ENCODE results near the gene BRAT1.

Gene BRAT1

DNA sequence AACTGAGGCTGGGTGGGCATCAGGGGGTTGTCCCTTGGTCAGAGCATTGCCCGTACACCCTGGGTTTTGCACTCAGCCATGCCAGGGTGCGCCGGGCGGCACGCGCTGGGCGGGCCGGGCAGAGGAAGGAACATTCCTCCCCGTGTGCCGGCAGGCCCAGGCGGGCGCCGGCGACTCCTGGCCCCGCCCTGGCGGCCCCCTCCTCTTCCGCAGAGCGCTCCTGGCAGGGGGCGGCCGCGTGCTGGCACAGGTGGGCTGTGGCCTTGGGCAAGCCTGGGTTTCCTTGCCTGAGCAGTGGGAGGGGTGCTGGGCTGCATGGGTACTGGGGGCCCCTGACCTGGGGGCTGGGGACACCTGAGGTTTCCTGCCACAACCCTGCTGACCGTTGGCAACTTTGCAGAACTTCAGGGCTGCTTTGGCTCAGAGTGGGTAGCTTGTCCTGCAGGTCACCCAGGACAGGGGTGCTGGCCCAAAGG, 31.8 kb downstream of the BRAT1 start:
- DNase-seq (ENCODE audit: low spot score) = no peak

DNA sequence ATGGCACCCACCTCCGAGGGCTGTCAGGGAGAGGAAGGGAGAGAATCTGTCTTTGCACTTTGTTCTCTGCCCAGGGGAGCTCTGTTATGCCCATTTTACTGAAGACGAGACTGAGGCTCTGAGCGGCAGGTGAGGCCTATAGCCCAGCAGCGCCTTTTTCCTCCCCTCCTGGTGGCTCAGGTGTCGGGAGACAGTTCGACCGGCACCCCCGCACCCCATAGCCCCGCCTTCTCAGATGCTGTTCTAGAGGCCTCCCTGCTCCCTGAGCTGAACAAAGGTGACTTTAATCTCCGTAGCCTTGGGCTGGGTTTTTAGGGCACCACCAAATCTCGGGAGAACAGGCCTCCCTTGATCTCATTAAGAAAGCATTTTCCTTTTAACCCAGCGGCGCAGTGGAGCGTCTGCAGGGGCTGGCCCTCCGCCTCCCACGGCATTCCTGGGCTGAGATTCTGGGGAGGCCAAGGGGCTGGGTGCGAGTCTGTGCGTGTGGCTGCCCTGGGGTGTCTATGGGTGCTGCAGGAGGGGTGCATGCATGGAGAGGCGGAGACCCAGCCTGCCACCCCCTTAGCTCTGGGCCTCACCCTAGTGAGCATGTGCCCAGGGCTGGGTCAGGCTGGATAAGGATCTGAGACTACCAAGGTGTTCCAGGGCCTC, 32.4 kb downstream of the BRAT1 start:
- no peak for DNase-seq (ENCODE audit: low spot score)

DNA sequence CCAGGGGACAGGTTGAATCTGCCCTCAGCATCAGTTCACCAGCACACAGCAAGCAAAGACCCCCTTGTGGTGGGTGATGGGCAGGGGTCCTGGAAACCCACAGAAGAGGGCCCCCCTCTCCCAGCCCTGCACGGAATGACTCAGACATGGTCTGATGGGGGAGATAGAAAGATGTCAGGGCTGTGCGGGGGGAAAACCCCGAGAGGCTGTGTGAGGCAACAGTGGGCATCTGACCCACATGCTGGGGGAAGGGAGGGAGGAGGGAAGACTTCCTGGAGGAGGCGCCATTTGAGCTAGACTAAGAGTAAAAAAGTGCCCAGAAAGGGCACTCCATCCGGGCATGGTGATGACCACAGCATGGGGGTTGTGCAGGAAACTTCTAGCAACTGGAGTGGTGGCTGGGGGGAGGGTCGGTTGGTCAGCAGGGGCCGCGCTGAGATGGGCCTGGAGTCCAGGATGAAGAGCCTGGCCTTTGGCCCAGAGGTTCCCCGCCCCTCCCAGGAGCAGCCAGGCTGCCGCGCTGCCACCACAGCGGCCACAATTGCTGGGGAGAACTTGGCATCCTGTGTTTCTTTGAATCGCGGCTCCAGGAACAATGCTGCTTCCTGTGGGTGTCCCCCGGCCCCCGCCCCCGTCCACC, 33.3 kb downstream of the BRAT1 start:
- no peak for DNase-seq (ENCODE audit: low spot score)

DNA sequence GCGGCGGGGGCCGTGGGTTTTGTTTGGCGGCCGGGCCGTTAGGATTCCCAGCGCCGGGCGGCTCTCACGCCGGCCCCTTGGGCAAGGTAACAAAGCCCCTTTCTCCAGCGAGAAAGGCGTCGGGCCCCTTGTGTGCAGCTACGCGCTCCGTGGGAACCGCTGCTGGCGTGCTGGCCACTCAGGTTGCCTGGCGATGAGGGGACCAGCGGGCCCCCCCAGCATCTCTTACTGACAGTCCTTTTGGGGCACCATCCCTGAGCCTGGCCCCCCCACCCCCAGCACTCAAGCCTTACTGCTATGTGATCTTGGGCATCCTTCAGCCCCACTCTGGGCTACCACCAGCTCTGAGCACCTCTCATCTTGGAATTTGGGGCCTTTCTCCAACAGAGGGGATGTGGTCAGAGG, 34.0 kb downstream of the BRAT1 start:
- no peak for DNase-seq (ENCODE audit: low spot score)

DNA sequence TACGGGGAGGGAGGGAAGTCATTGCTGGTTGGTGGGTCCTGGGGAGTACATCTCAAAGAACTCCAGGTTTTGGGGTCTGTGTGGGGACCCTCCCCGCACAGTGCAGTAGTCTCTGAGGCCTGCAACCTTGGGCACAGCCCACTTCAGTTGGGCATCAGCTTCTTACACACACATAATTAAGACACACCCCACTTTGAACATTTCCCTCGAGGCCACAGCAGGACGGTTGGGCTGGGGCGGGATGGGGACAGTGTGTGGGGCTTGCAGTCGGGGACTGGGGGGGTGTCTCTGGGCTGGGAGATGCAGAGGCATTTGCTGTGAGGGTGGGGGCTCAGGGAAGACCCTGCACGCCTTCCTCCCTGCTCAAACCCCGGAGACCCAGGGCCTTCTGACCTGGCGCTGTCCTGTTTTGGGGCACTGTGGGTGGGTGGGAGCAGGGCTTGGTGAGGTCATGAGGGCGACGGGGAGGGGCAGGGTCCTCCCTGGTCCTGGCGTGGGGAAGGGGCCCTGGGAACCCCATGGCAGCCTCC, 34.5 kb downstream of the BRAT1 start:
- no peak for DNase-seq (ENCODE audit: low spot score)

DNA sequence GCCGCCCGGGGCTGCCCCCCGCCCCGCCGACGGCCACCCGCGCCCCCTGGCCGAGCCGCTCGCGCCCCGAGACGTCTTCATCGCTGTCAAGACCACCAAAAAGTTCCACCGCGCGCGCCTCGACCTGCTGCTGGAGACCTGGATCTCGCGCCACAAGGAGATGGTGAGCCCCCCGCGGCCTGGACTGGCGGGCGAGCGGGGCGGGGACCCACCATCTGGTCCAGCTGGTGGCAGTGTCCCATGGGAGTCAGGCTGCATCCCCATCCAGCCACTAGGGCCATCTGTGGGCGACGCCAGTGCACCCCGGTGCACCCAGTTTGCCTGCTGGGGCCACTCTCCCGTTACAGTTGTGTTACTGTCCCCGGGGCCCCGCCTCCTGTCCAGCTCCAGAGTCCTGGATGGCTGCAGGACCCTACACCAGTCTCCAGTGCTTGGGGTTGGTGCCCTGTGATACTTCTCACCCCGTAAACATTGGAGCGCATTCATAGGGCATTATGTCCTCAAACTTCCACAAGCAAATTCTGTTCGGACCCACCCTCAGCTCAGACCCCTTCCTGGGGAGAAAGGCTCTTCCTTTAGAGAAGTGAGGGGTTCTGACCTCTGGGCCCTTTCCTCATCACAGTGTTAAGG, 35.1 kb downstream of the BRAT1 start:
- DNase-seq (ENCODE audit: low spot score) = no peak

DNA sequence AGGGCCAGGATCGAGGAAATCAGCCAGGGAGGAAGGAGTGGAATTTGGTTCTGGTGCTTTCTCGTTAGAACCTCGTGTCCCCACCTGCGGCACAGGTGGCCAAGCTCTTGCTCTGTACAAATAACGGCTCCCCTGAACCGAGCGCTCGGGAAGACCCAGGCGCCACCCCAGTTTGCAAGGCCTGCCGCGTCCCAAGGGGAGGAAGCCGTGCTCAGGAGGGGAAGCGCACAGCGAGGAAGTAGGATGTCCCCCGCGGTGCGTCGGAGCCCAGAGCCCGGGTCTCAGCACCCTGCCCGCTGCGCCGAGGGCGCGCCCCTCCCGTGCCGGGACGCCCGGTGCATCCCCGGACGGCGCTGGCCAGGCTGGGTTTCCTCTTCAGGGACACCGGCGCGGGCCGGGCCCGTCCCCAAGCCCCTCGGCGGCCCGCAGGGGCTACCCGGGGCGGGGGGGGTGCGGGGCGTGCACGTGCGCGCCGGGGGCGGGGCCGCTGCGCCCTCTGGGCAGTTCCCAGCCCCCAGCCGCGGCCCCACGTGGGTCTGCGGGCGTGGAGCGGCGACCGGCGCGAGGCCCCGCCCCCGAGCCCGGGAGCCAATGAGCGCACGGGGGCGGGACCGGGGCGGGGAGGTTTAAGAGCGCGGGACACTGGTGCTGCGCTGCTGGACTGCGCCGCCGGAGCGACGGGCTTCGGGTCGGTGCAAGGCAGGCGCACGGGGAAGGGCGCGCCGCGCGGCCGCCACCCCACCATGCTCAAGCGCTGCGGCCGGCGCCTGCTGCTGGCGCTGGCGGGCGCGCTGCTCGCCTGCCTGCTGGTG, 36.0 kb downstream of the BRAT1 start, which contains the start of gene LFNG:
TSS of gene LFNG (plus strand) at position 656 of the 812 bp plus-strand sequence. CDS start at position 744, 88 bp downstream.
- peak; percentile 91 for DNase-seq (ENCODE audit: low spot score)

DNA sequence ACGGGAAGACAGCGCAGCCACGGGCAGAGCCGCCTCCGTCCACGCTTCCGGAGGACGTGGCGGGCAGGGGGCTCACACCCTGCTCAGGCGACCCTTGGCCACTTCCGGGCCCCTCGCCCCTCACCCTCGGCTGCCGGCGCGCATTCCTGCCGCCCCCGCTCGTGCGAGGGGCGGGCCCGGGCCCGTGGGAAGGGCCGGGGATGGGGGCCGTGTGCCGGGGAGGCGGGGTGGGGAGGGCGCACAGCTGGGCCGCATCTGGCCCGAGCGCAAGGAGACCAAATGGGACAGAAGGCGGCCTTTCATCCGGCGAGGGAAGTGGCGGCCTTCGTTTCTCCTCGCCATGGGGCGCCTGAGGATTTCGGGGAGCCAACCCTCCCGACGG, 36.6 kb downstream of the BRAT1 start:
- DNase-seq (ENCODE audit: low spot score) = no peak

DNA sequence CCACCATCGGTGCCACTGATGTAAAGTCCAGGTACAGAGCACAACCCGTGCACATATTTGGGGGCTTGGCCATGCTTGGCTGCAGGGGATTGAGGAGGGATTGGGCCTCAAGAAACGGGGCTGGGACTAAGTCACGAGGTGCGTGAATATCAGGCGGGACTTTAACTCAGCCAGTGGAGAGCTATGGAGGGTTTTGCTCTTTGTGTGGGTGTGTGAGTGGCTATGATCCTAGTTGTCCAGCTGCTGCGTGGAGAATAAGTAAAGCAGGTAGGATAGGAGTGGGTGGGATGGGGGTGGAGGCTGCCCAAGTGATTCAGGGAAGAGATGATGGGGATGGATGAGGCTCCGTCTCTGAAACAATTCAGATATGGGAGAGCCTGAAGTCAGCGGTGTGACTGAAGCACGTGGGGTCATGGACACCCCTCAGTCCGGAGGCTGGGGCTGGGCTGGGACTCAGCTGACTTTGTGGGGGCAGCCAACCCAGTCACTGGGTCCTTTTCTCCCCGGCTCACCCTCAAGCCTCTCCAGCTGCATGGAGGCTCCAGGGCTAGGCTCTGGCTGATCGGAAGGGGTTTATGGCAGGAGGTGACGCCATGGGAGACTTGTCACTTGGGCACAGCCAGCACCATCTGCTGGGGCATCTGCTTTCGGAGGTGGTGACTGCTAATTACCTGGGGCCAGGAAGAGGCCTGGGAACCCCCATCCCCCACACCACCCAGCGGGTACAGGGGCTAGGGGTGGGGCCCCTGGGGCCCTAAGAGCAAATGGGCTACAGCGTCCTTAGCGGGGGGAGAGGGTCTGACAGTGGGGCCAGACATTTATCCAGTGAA, 37.4 kb downstream of the BRAT1 start:
- DNase-seq (ENCODE audit: low spot score) = no peak

DNA sequence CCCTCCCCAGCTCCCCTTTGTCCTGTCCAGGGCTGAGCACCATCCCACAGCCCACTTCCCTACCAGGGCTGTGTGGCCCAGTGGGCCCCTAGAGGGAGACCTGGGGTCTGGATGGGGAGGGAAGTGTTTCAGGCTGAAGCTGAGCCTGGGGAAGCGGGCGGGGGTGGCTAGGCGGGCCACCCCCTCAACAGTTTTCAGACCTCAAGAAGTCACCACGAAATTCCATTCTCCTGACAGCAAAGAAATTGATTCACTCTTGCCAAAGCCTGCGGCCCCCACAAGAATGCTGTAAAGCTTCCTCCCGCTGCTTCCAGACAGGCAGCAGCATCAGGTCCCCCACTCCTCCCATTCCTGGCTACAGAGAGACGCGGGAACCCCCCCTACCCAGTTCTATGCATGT, 38.3 kb downstream of the BRAT1 start:
- no peak for DNase-seq (ENCODE audit: low spot score)

DNA sequence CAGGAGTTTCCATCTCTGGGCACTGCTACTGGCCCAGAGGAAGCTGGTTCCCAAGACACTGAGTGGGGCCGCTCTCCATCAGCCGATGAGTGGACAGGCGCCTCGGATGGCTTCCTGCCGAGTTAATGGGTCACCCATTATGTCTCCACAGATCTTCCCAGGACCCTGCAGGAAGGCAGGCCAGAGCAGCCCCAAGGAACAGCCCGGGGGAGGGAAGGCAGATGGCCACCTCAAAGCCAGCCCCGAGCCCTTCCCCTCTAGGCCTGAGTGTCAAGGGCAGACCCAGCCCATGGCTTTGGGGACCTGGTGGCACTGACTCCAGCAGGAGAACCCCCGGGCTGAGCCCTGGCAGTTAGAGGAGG, 39.1 kb downstream of the BRAT1 start:
- DNase-seq (ENCODE audit: low spot score) = no peak

DNA sequence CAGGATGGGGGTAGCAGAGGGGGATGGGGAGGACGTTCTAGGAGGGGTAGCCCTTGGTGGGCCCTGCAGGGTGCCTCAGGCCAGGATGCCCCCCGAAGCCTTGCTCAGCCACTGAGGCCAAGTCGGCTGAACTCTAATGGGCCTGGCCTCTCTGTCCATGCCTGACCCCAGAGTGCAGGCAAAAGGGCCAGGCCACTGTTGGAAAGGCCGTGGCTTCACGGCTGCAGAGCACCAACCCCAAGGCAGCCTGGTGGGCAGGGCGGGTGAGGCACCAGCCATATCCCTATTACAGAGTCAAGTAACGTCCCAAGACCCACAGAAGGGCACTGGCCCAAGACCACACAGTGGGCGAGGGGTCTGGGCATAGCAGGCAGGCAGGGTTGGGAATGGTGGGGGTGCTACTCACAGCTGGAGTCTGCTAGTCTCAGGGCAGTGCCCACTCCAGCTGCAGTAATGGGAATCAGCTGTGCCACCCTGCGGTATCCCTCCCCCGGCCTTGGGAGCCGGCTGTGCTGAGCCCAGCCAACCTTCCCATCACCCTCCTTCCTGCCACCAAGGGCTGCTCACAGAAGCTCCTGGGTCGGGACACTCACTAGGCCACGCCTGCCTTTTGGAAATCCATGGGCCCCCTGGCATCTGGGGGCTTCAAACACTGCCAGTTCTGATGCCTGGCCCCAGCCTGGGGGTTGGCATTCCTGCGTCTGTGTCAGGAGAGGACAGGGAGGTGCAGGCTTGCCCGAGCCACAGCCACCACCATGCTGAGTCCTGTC, 39.7 kb downstream of the BRAT1 start:
- DNase-seq (ENCODE audit: low spot score) = no peak

DNA sequence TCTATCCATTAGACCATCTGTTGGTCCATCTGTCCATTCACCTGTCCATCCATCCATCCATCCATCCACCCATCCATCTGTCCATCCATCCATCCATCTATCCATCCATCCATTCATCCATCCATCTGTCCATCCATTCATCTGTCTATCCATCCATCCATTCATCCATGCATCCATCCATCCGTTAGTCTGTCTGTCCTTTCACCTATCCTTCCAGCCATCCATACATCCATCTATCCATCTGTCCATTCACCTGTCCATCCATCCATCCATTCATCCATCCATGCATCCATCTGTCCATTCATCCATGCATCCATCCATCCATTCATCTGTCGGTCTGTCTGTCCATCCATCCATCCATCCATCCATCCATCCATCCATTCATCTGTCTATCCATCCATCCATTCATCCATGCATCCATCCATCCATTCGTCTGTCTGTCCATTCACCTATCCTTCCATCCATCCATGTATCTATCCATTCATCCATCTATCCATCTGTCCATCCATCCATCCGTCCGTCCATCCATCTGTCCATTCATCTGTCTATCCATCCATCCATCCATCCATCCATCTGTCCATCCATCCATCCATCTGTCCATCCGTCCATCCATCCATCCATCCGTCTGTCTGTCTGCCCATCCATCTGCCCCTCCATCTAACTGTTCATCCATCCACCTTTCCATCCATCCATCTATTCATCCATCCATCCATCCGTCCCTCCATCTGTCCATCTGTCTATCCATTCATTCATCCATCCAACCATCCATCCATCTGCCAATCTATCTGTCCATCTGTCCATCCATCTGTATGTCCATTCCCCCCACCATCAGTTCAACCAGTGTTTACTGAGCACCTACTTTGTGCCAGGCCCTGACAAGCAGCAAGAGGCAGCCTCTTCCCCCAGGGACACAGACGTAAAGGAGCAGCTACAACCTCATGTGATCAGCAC, 40.6 kb downstream of the BRAT1 start:
- no peak for DNase-seq (ENCODE audit: low spot score)

DNA sequence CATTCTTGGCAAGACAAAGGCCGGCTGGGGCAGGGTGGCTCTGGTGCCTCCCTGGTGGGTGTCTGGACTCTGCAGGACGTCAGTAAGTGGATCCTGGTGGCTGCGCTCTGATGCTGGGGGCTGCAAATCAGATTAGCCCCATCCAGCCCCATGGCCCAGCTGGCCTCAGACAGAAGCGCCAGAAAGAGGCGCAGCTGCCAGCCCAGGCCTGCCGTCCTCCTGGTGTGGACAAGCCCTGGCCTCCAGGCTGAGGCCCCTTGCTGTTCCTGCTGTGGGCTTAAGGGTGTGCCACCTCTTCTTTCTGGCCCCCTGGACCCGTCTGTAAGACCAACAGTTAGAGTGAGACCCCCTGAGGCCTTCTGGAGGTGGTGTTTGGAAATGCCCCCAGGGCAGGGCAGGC, 41.6 kb downstream of the BRAT1 start:
- no peak for DNase-seq (ENCODE audit: low spot score)

DNA sequence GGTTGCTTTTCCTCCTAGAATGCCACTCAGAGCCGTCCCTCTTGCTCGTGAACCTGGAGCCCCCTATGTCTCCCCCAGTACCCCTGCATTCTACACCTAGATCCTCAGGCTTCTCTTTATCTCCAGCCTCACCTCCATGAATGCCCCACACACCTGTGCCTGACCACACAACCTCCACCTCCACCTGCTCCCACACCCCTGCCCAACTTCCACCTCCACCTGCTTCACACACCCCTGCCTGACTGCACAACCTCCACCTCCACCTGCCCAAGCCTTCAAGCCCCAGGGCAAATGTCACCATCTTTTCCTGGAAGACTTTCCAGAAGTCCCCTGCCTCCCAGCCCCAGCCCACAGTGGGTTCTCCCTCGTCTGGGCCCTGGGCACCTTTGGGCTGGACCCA, 42.6 kb downstream of the BRAT1 start:
- no peak for DNase-seq (ENCODE audit: low spot score)

DNA sequence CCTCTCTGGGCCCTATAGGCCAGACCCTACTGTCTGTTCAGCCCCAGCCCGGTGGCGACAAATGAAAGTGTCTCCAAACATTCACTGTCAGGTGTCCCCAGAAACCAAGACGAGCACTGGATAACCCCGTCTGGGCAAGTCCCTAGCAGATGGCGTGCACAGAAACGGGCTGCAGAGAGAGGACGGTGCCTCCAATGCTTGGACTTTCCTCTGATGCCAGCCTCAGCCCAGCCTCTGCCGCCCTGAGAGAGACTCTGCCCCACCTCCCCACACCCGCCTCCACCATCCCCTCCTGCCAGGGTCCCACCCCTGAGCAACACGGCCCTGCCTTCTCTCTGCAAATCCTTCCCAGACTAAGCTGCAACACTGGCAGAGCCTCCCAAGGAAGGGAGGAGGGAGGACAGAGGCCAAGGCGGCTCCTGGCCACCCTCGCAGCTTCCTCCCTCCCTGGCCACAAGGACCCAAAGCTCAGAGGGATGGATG, 43.1 kb downstream of the BRAT1 start:
- no peak for DNase-seq (ENCODE audit: low spot score)

DNA sequence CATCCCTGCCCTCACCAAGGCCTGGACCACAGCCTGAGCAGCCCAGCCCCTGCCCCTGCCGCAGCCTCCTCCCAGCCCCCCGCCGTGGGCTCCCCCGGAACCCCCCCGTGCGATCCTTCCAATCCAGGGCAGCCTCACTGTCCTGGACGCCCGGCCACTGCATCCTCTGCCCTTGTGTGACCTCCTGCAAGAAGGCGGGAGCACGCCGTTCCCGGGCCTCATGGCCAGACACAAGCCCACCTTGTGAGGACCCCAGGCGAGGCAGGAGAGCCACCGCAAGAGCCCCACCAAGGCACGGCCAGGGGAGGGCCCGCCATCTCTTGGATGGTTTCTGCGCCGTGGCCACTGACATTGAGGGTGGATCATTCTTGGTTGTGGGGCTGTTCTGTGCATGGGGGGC, 43.6 kb downstream of the BRAT1 start:
- no peak for DNase-seq (ENCODE audit: low spot score)

DNA sequence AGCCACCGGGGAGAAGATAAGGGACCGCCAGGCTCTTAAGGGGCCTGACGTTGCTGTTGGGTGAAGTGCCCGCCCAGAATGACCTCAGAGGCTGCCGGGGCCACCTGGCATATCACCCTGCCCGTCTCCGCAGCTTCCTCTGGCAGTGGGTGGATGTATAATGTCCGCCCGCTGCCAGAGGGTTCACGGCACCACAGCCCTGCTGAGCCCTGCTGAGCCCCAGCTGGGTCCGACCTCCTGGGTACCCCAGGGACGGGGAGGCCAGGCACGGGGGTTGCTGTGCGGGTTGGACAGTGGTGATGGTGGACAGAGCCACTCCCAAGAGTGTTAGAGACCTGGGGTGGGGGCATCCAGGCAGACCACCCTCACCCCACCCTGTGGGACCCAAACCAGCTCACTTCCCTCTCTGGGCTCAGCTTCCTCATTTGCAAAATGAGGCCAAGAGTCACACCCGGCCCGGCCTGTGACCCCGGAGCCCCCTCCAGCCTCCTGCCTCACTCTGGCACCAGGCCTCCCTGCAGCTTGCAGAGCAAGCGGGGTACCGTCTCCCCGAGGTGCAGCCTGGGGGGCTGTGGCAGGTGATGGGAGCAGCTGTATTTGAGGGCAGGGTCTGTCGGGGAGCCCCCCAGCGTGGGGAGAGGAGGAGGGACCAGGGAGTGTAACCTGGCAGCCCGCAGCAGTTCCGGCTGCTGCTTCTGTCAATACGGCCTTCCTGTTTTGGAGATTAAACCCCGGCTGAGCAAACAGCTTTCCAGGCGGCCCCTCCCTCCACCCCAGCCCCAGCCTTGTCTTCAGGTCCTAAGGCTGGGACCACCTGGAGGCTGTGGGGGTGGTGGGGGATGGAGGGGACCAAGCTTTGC, 44.2 kb downstream of the BRAT1 start:
- DNase-seq (ENCODE audit: low spot score) = no peak
